ENCODE measurements around the gene ZNF618. TPM values are rescaled to one million over a fixed set of nuclear protein-coding genes. Genes with fewer than 3 reads are reported as not detected.
A peak's percentile ranks its signal among the peaks of the same experiment; 100 is the strongest.

The ZNF618 gene
- polyA plus RNA-seq, 3 donors from 2014 or later, result 1.4 to 4.1 (median 3.9) TPM

GRCh38 chr9:113963696-113964494 lies 87.8 kb downstream of the ZNF618 start:
- Mint-ChIP-seq H3K36me3 (peaks cover 0 to 8% (median 3%) of the 10 kb centered on the region in 3 donors), H3K27me3 (ENCODE audit: low read depth in 3 of 3) (peaks cover 0 to 2% (median 0%) of the 10 kb centered on the region in 3 donors), H3K4me3 (no peak overlapping the region), H3K27ac (no peak overlapping the region), H3K9me3 (no peaks in the 10 kb centered on the region), H3K4me1 (no peaks in the 10 kb centered on the region)
- no peak for DNase-seq

DNA sequence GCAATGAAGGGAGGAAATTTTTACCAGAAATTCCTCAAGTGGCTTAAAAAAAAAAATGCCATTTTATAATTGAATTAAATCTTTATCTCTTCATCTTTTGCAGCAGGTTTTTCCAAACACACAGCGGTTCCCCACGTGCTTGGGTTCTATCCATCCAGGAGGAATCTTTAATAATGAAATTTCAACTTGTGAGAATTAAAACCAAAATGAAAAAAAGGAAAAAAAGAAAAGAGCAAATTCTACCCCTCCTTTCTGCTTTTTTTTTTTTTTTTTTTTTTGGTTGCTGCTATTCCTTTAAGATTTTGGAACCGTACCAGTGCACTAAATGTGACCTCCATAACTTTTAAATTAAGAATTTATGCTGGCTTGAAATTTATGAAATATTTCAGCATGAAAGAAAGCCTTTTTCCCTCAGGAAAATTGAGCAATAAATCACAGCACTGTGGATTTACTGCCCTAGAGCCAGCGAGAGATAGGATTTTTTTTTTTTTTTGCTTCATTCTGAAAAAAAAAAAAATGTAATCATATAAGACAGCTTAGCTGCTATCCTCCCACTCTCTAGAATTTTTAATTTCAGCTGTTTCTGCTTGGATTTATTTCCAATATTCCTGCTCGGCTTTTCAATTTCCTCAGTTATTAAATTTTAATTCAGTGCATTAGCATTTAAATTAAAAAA lies 88.5 kb downstream of the ZNF618 start:
- H3K4me3 Mint-ChIP-seq, result no peak overlapping the region
- no peaks in the 10 kb centered on the region for H3K9me3 Mint-ChIP-seq
- no peaks in the 10 kb centered on the region for H3K4me1 Mint-ChIP-seq

GRCh38 chr9:113966394-113966793 lies 90.3 kb downstream of the ZNF618 start:
- Mint-ChIP-seq H3K27ac (no peak overlapping the region), H3K27me3 (ENCODE audit: low read depth in 3 of 3) (peaks cover 0 to 2% (median 2%) of the 10 kb centered on the region in 3 donors), H3K4me1 (no peaks in the 10 kb centered on the region), H3K9me3 (no peaks in the 10 kb centered on the region), H3K4me3 (no peak overlapping the region), H3K36me3 (peaks cover 0 to 13% (median 9%) of the 10 kb centered on the region in 3 donors)
- DNase-seq, result no peak

More for the DNA sequence above, 88.5 kb downstream of the ZNF618 start:
- peaks cover 0 to 2% (median 0%) of the 10 kb centered on the region in 3 donors for H3K27me3 Mint-ChIP-seq (ENCODE audit: low read depth in 3 of 3)
- no peak overlapping the region for H3K27ac Mint-ChIP-seq
- DNase-seq, result no peak
- peaks cover 0 to 8% (median 7%) of the 10 kb centered on the region in 3 donors for H3K36me3 Mint-ChIP-seq

- Mint-ChIP-seq H3K27ac (no peak overlapping the region), H3K4me3 (no peak overlapping the region), H3K4me1 (no peaks in the 10 kb centered on the region), H3K36me3 (peaks cover 0 to 15% (median 9%) of the 10 kb centered on the region in 3 donors), H3K27me3 (ENCODE audit: low read depth in 3 of 3) (peaks cover 0 to 4% (median 2%) of the 10 kb centered on the region in 3 donors), H3K9me3 (no peaks in the 10 kb centered on the region)
- DNase-seq, result no peak
Observed at GRCh38 chr9:113967380-113967779, 91.3 kb downstream of the ZNF618 start.

GRCh38 chr9:113969343-113969742 lies 93.2 kb downstream of the ZNF618 start:
- Mint-ChIP-seq H3K27ac (no peak overlapping the region), H3K4me3 (no peak overlapping the region), H3K4me1 (no peaks in the 10 kb centered on the region), H3K36me3 (peaks cover 0 to 15% (median 9%) of the 10 kb centered on the region in 3 donors), H3K9me3 (no peaks in the 10 kb centered on the region), H3K27me3 (ENCODE audit: low read depth in 3 of 3) (peaks cover 0 to 4% (median 2%) of the 10 kb centered on the region in 3 donors)
- no peak for DNase-seq

GRCh38 chr9:113973226-113973625 lies 97.1 kb downstream of the ZNF618 start:
- no peaks in the 10 kb centered on the region for H3K4me1 Mint-ChIP-seq

GRCh38 chr9:113973963-113974413 lies 97.9 kb downstream of the ZNF618 start:
- Mint-ChIP-seq H3K4me1 (no peaks in the 10 kb centered on the region), H3K27me3 (ENCODE audit: low read depth in 3 of 3) (peaks cover 0 to 4% (median 0%) of the 10 kb centered on the region in 3 donors), H3K27ac (no peak overlapping the region), H3K36me3 (peaks cover 0 to 12% (median 9%) of the 10 kb centered on the region in 3 donors), H3K9me3 (no peaks in the 10 kb centered on the region), H3K4me3 (no peak overlapping the region)
- no peak for DNase-seq

More at GRCh38 chr9:113973226-113973625, 97.1 kb downstream of the ZNF618 start:
- Mint-ChIP-seq H3K4me3 (no peak overlapping the region), H3K27ac (peak overlapping the region in 1 of 6 donors; percentile 21), H3K9me3 (no peaks in the 10 kb centered on the region), H3K27me3 (ENCODE audit: low read depth in 3 of 3) (peaks cover 0 to 4% (median 0%) of the 10 kb centered on the region in 3 donors), H3K36me3 (peaks cover 0 to 12% (median 9%) of the 10 kb centered on the region in 3 donors)
- DNase-seq, result no peak

GRCh38 chr9:113976915-113977314 lies 100.8 kb downstream of the ZNF618 start:
- H3K36me3 Mint-ChIP-seq, result no peaks in the 10 kb centered on the region
- no peak for DNase-seq
- no peak overlapping the region for H3K4me3 Mint-ChIP-seq
- H3K27ac Mint-ChIP-seq, result no peak overlapping the region
- H3K9me3 Mint-ChIP-seq, result no peaks in the 10 kb centered on the region
- H3K4me1 Mint-ChIP-seq, result no peaks in the 10 kb centered on the region
- no peaks in the 10 kb centered on the region for H3K27me3 Mint-ChIP-seq (ENCODE audit: low read depth in 3 of 3)

- no peaks in the 10 kb centered on the region for H3K4me1 Mint-ChIP-seq
- no peak overlapping the region for H3K27ac Mint-ChIP-seq
- no peaks in the 10 kb centered on the region for H3K9me3 Mint-ChIP-seq
- H3K36me3 Mint-ChIP-seq, result no peaks in the 10 kb centered on the region
- no peaks in the 10 kb centered on the region for H3K27me3 Mint-ChIP-seq (ENCODE audit: low read depth in 3 of 3)
- no peak overlapping the region for H3K4me3 Mint-ChIP-seq
- DNase-seq, result no peak
Observed at GRCh38 chr9:113978725-113979342, 102.7 kb downstream of the ZNF618 start.

GRCh38 chr9:113979343-113980127 lies 103.4 kb downstream of the ZNF618 start:
- no peaks in the 10 kb centered on the region for H3K9me3 Mint-ChIP-seq
- H3K4me3 Mint-ChIP-seq, result no peak overlapping the region
- no peak overlapping the region for H3K27ac Mint-ChIP-seq
- H3K4me1 Mint-ChIP-seq, result no peaks in the 10 kb centered on the region
- no peaks in the 10 kb centered on the region for H3K36me3 Mint-ChIP-seq
- DNase-seq, result no peak
- no peaks in the 10 kb centered on the region for H3K27me3 Mint-ChIP-seq (ENCODE audit: low read depth in 3 of 3)

DNA sequence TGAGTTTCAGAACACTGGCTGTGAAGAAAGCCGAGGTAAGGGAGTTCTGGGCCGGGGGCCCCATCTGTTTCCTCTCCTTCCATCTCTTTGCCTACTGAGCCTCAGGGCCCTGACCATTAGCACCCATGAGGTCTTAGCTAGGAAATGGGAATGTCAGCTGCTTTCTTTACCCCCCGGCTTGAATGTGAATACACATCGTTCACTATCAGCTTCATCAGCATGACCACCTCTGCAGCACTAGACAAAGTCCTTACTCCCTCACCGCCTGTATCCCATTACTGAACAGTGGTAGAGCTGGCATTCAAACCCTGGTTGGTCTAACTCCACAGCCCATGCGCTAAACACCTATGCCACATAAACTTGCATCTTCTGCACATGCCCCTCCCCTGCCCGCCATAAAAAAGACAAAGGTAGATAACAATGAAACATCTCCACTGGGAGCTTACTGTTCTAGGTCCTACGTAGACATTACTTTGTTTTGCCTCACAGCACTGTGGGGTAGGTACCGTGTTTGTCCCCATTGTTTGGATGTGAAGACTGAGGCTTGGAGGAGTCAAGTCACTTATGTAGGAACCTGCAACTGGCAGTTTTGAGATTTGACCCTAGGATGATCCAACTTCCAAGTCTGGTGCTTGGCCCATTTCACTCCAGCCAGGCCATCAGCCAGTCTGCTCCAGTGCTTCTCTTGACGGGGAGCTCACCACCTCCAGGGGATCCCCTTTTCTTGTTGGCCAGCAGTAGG lies 108.7 kb downstream of the ZNF618 start:
- H3K27me3 Mint-ChIP-seq (ENCODE audit: low read depth in 3 of 3), result no peaks in the 10 kb centered on the region
- peaks cover 0 to 12% (median 8%) of the 10 kb centered on the region in 3 donors for H3K36me3 Mint-ChIP-seq
- H3K9me3 Mint-ChIP-seq, result no peaks in the 10 kb centered on the region
- no peak overlapping the region for H3K4me3 Mint-ChIP-seq
- no peak overlapping the region for H3K27ac Mint-ChIP-seq
- peaks cover 0 to under 1% of the 10 kb centered on the region in 2 donors for H3K4me1 Mint-ChIP-seq
- no peak for DNase-seq

GRCh38 chr9:113985968-113986585 lies 110.0 kb downstream of the ZNF618 start:
- Mint-ChIP-seq H3K9me3 (no peaks in the 10 kb centered on the region), H3K4me1 (peaks cover 0 to 2% of the 10 kb centered on the region in 2 donors), H3K4me3 (no peak overlapping the region), H3K27me3 (ENCODE audit: low read depth in 3 of 3) (no peaks in the 10 kb centered on the region), H3K36me3 (peaks cover 5 to 19% (median 19%) of the 10 kb centered on the region in 3 donors), H3K27ac (no peak overlapping the region)
- no peak for DNase-seq

Measured in immature natural killer cell (primary cell).